IPS-NIHi7 (cell line): Measurements from ENCODE around the gene CPNE8.

Experiments used
- DNase-seq: peaks from one replicate; pipeline ENCODE4 v3.0.0; 2012; ENCODE audit warnings: mixed read lengths; ENCODE audit errors: extremely low spot score

CPNE8 gene

GRCh38 chr12:38728894-38729293 is 176.5 kb downstream of the CPNE8 start:
- no peak for DNase-seq

- DNase-seq, result no peak
Observed at GRCh38 chr12:38721611-38722252, 183.7 kb downstream of the CPNE8 start.

- no peak for DNase-seq
Observed at GRCh38 chr12:38720661-38721060, 184.7 kb downstream of the CPNE8 start.

- no peak for DNase-seq
Observed at GRCh38 chr12:38713294-38713693, 192.1 kb downstream of the CPNE8 start.

GRCh38 chr12:38711054-38711453 is 194.3 kb downstream of the CPNE8 start:
- DNase-seq, result no peak

GRCh38 chr12:38708466-38708865 is 196.9 kb downstream of the CPNE8 start:
- DNase-seq, result no peak

GRCh38 chr12:38707648-38708047 is 197.7 kb downstream of the CPNE8 start:
- DNase-seq, result no peak

GRCh38 chr12:38697289-38697688 is 208.1 kb downstream of the CPNE8 start:
- DNase-seq, result no peak

- no peak for DNase-seq
Observed at GRCh38 chr12:38695057-38695456, 210.3 kb downstream of the CPNE8 start.

- DNase-seq, result no peak
Observed at GRCh38 chr12:38691164-38691563, 214.2 kb downstream of the CPNE8 start.

GRCh38 chr12:38690646-38691045 is 214.7 kb downstream of the CPNE8 start:
- no peak for DNase-seq

- no peak for DNase-seq
Observed at GRCh38 chr12:38689704-38690103, 215.7 kb downstream of the CPNE8 start.

- no peak for DNase-seq
Observed at GRCh38 chr12:38689195-38689594, 216.2 kb downstream of the CPNE8 start.

GRCh38 chr12:38682521-38682920 is 222.9 kb downstream of the CPNE8 start:
- DNase-seq, result no peak

- DNase-seq, result no peak
Observed at GRCh38 chr12:38669530-38669929, 235.9 kb downstream of the CPNE8 start.

GRCh38 chr12:38669081-38669480 is 236.3 kb downstream of the CPNE8 start:
- no peak for DNase-seq

- DNase-seq, result no peak
Observed at GRCh38 chr12:38666425-38666824, 239.0 kb downstream of the CPNE8 start.

GRCh38 chr12:38664661-38665269 is 240.6 kb downstream of the CPNE8 start:
- DNase-seq, result peak; percentile 23

GRCh38 chr12:38662829-38663228 is 242.6 kb downstream of the CPNE8 start:
- DNase-seq, result no peak

- DNase-seq, result no peak
Observed at GRCh38 chr12:38653650-38654049, 251.7 kb downstream of the CPNE8 start.

- no peak for DNase-seq
Observed at GRCh38 chr12:38648813-38649212, 256.6 kb downstream of the CPNE8 start.

GRCh38 chr12:38646146-38646545 is 259.2 kb downstream of the CPNE8 start:
- DNase-seq, result no peak

GRCh38 chr12:38639625-38640024 is 265.8 kb downstream of the CPNE8 start:
- DNase-seq, result no peak

- no peak for DNase-seq
Observed at GRCh38 chr12:38638401-38638800, 267.0 kb downstream of the CPNE8 start.
